Aorta (tissue), 5 donors: ENCODE measurements around the gene FAM13A. TPM values are rescaled to one million over a fixed set of nuclear protein-coding genes. Genes with fewer than 3 reads are reported as not detected.
"Not testable (repeated sequence)": the region's sequence is repeated elsewhere in the genome, so short reads cannot be mapped to it uniquely, and the experiment has no call there.

ENCODE experiments used
- ATAC-seq: fragments of 200-7000 bp; cut with Tn5 transposase; one replicate; pipeline ENCODE4 v1.9.1; 2022; ENCODE audit warnings: moderate library complexity; ENCODE audit not compliant: low FRiP score
- DNase-seq, 2 donors: peaks; one replicate each; pipeline ENCODE4 v3.0.0-alpha.2; 2020
- H3K27ac ChIP-seq, 2 donors: one replicate each; pipeline ENCODE4 v1.5.1; 2013; ENCODE audit warnings: low read length in 2 of 2, mild to moderate bottlenecking in 2 of 2, moderate library complexity in 2 of 2, control low read depth in 1 of 2, inconsistent platforms in 1 of 2, low read depth in 1 of 2
- H3K27me3 ChIP-seq, 2 donors: one replicate each; pipeline ENCODE4 v1.6.1; 2013; ENCODE audit warnings: control low read depth in 1 of 2, low read length in 1 of 2, mild to moderate bottlenecking in 1 of 2, moderate library complexity in 1 of 2; ENCODE audit not compliant: insufficient read depth in 2 of 2, control insufficient read depth in 1 of 2
- H3K36me3 ChIP-seq, 2 donors: one replicate each; pipeline ENCODE4 v1.6.1; 2013; ENCODE audit warnings: control low read depth in 1 of 2, low read length in 1 of 2, mild to moderate bottlenecking in 1 of 2; ENCODE audit not compliant: insufficient read depth in 2 of 2, control insufficient read depth in 1 of 2
- H3K4me1 ChIP-seq, 2 donors: one replicate each; pipeline ENCODE4 v1.6.1; 2013; ENCODE audit warnings: low read length in 2 of 2, control low read depth in 1 of 2, mild to moderate bottlenecking in 1 of 2, moderate library complexity in 1 of 2; ENCODE audit not compliant: insufficient read depth in 2 of 2, control insufficient read depth in 1 of 2
- H3K4me3 ChIP-seq, 2 donors: one replicate each; pipeline ENCODE4 v1.5.1; 2013; ENCODE audit warnings: low read length in 2 of 2, control low read depth in 1 of 2, mild to moderate bottlenecking in 1 of 2
- H3K9me3 ChIP-seq: one replicate; pipeline ENCODE4 v1.6.1; 2013; ENCODE audit warnings: mild to moderate bottlenecking, low read length; ENCODE audit not compliant: control insufficient read depth
- WGBS, 2 donors: extraction: QIAGEN DNeasy Blood & Tissue Kit; methylation state at CpG; one replicate each; pipeline ENCODE4 v1.1.7; 2013; 5-methylcytosine and 5-hydroxymethylcytosine counted together
- intact Hi-C, 2 donors: fragments of 100-400 bp; cut with DNase I; formaldehyde crosslinking; loops; one replicate each; pipeline versions ENCODE4 v1.14.2 to v1.15.0; 2022
- polyA plus RNA-seq, 2 donors: library from polyadenylated mRNA; stranded (reverse); fragments of 200-250 nt; gene quantifications; one replicate each; pipeline ENCODE4 v1.2.3, GENCODE V29; 2013
- total RNA-seq, 2 donors: library from RNA; stranded (reverse); fragmentation: NEBNext Ultra II Directional; extraction: Animal tissue kit (Norgen Biotek cat#: 25700); gene quantifications; one replicate each; pipeline ENCODE4 v1.2.1, GENCODE V29; 2021
- donor health status: healthy with polysubstance abuse.
- donor health status: Bipolar disorder and iron deficiency.
- donor health status: DM: no; HTN: no; CAD: no.
- donor health status: DM: no; HTN: no; CAD: no.
- donor health status: DM: yes; HTN: yes; CAD: no.

FAM13A gene
- total and polyA plus RNA-seq, 4 donors: 9.0 to 60.3 (median 23.5) TPM

DNA sequence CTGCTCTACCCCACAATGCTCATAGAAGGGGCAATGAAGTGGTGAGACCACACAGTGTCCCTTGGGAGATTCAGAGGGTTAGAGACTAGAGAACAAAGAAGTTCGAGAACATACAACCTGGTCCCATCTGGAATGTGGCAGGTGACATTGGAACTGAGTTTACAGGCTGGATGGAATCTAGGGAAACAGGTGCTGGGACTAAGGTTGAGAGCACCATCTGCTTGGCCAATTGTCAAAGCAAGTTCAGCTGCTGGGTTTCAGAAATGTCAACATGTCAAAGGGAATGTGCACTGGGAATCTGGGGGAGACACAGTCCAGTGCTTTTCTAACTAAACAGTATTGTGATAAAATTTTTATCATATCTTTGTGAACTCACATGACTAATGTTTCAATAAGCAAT, 15.9 kb upstream of the FAM13A start:
- Histone ChIP-seq H3K4me3 (no peak overlapping the region), H3K27ac (no peak overlapping the region), H3K27me3 (no peaks in the 10 kb centered on the region), H3K9me3 (peaks cover 2% of the 10 kb centered on the region), H3K4me1 (no peaks in the 10 kb centered on the region), H3K36me3 (no peaks in the 10 kb centered on the region)
- intact Hi-C loops: no loop called here
- WGBS, 2 donors: 90 to 95% methylated on average over 1 of the region's 1 CpG
- DNase-seq (no peak), ATAC-seq (no peak)

DNA sequence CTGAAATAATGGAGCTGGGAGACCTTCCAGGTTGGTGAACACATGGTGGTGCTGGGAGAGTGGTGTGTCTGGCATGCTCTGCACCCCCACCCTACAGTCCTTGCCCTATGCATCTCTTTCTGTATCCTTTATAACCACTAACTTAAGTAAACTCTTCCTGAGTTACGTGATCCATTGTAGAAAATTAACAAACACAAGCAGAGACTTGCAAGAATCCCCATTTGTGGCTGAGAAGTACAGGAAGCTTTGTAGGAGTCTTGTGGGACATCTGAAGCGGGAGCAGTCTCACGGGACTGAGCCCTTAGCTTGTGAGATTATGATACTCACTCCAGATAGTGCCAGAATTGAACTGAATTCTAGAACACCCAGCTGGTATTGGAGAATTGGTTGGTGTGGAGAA, 14.3 kb upstream of the FAM13A start:
- no peaks in the 10 kb centered on the region for H3K36me3 ChIP-seq
- no peaks in the 10 kb centered on the region for H3K9me3 ChIP-seq
- H3K4me3 ChIP-seq: no peak overlapping the region
- no peaks in the 10 kb centered on the region for H3K4me1 ChIP-seq
- no peaks in the 10 kb centered on the region for H3K27me3 ChIP-seq
- ATAC-seq (no peak), DNase-seq (no peak)
- 85 to 87% methylated on average over 3 of the region's 3 CpGs for WGBS, 2 donors
- no peak overlapping the region for H3K27ac ChIP-seq
- intact Hi-C loops: no loop called here

DNA sequence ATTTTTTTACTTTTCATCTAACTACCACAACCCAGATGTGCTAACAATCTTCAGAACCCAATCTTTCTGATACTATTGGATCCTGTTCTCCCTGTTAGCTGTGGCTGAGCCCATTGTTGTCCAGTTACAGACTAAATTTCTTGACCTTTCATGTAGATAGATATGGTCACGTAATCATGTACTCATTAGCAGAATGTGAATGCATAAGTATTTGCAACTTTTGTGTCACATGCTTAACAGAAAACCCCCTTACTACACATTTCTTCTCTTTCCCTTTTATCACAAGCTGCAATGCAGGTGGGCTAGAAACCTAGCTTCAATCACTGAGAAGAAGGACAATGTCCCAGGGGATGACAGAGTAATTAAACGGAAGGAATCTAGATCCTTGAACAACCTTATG, 13.1 kb upstream of the FAM13A start:
- no peak overlapping the region for H3K27ac ChIP-seq
- ATAC-seq: no peak
- intact Hi-C loops: no loop called here
- no peaks in the 10 kb centered on the region for H3K27me3 ChIP-seq
- H3K36me3 ChIP-seq: no peaks in the 10 kb centered on the region
- no peak for DNase-seq
- no peak overlapping the region for H3K4me3 ChIP-seq
- H3K4me1 ChIP-seq: no peaks in the 10 kb centered on the region
- 85 to 95% methylated on average over 2 of the region's 2 CpGs for WGBS, 2 donors
- no peaks in the 10 kb centered on the region for H3K9me3 ChIP-seq

DNA sequence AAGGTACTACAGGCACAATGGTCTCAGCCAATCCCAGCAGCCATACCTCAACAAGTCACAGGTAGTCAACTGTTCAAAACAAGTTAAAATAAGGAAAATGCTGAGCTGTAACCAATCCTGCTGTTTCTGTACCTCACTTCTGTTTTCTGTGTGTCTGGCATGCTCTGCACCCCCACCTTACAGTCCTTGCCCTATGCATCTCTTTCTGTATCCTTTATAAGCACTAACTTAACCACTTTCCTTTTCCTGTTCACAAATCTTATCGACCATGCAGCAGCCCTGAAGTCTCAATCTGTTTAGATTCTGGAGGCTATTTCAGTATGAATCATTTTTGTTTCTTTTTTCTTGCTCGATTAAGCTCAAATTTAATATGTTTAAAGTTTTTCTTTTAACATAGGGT, 12.5 kb upstream of the FAM13A start:
- Histone ChIP-seq H3K9me3 (no peaks in the 10 kb centered on the region), H3K4me1 (no peaks in the 10 kb centered on the region), H3K36me3 (no peaks in the 10 kb centered on the region), H3K27me3 (no peaks in the 10 kb centered on the region), H3K27ac (no peak overlapping the region), H3K4me3 (no peak overlapping the region)
- 62 to 63% methylated on average over 2 of the region's 2 CpGs for WGBS, 2 donors
- ATAC-seq (no peak), DNase-seq (no peak)
- intact Hi-C loops: no loop called here

DNA sequence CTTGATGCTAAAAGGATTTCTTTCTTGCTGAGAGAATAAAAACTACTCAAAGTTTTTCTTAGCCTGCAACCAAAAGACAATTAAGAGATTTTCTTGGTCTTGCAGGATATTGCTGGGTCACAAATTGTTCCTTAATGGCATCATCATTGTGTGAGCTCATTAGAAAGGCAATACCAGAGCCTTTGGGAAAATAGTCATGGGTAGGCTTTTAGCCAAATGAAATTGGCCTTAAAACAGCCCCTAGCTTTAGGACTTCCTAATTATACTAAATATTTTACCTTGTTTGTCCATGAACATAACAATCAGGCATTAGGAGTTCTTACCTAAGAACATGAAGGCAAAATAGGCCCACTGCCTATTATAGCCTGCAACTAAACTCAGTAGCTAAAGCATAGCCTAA, 10.4 kb upstream of the FAM13A start:
- intact Hi-C loops: no loop called here
- Histone ChIP-seq H3K27me3 (no peaks in the 10 kb centered on the region), H3K4me1 (no peaks in the 10 kb centered on the region), H3K4me3 (no peak overlapping the region), H3K36me3 (no peaks in the 10 kb centered on the region), H3K27ac (no peak overlapping the region), H3K9me3 (no peaks in the 10 kb centered on the region)
- DNase-seq: no peak
- no peak for ATAC-seq

DNA sequence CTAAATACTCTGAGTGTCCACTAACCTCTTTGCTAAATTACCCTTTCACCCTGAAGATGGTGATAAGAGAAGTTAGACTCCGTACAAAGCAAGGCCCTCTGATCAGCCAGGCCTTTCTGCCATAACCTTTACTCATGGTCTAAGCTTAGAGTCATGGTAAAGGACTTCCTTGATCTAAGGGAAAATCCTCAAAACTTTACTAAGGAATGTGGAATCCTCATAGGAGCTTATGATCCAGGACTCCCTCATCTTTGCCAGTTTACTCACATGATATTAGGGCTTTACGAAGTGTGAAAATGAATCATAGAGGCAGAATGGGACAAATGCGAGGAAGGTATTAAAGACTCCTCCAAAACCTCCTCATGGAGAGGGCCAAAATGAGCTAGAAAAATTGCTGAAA, 7.9 kb upstream of the FAM13A start:
- H3K27ac ChIP-seq: no peak overlapping the region
- DNase-seq: no peak
- H3K4me3 ChIP-seq: no peak overlapping the region
- no peaks in the 10 kb centered on the region for H3K27me3 ChIP-seq
- H3K36me3 ChIP-seq: no peaks in the 10 kb centered on the region
- intact Hi-C loops: no loop called here
- WGBS, 2 donors: 64 to 96% methylated on average over 3 of the region's 3 CpGs
- no peak for ATAC-seq
- no peaks in the 10 kb centered on the region for H3K9me3 ChIP-seq
- H3K4me1 ChIP-seq: no peaks in the 10 kb centered on the region

DNA sequence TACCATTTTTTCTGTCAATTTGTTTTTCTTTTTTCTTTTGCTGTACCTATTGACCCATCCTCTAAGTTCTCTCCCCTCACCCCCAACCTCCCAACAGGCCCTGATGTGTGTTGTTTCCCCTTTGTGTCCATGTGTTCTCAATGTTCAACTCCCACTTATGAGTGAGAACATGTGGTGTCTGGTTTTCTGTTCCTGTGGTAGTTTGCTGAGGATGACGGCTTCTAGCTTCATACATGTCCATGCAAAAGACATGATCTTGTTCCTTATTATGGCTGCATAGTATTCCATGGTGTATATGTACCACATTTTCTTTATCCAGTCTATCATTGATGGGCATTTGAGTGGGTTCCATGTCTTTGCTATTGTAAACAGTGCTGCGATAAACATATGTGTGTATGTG, 859 bp upstream of the FAM13A start:
- not testable (repeated sequence) for H3K27ac ChIP-seq, H3K27me3 ChIP-seq, H3K4me1 ChIP-seq, H3K4me3 ChIP-seq, H3K36me3 ChIP-seq, DNase-seq, H3K9me3 ChIP-seq, ATAC-seq
- intact Hi-C loops: loop anchor here (5.0 kb wide), 1 partner anchor 54 kb away; the partner anchor contains the start of gene TIGD2 (in 2 of the 2)
- WGBS, 2 donors: 44 to 81% methylated on average over 2 of the region's 2 CpGs

DNA sequence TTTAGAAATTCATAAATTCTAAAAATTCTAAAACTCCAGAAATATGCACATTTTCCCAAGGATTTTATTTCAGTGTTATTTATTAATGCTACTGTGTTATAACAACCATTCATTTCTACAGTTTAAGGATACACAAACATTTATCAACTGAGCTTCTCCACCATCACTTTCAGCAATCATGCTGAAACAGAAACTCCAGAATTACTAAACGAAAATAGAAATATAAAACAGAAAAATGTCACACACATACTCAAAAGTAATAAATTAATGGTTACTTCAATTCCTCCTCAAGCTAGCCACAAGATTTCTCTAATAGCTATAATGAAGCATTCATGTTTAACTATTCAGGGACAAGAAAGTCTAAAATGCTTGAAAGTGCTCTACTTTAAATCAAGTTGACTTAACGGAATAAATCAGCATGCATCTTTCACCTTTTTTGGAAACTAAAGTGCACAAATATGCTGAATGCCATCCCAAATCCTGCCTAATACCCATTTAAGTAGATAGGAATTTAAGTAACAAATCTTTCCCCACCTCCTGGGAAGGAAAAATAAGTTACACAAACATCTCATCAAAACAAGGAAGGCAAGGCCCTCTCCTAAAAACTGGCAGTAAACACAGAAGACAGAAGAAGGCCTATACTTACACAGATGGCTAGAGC, 563 bp downstream of the FAM13A start:
- Histone ChIP-seq H3K4me3 (peak overlapping the region; percentile 58 to 99), H3K9me3 (no peaks in the 10 kb centered on the region), H3K36me3 (no peaks in the 10 kb centered on the region), H3K27ac (no peak overlapping the region), H3K4me1 (no peaks in the 10 kb centered on the region), H3K27me3 (no peaks in the 10 kb centered on the region)
- DNase-seq (no peak), ATAC-seq (peak; percentile 87)
- intact Hi-C loops: loop anchor here (5.0 kb wide), 1 partner anchor 56 kb away; the partner anchor contains the start of gene TIGD2 (in 2 of the 2)
- WGBS, 2 donors: 4 to 6% methylated on average over 2 of the region's 2 CpGs
